ENCODE measurements around the gene SMYD5. TPM values are rescaled to one million over a fixed set of nuclear protein-coding genes. Genes with fewer than 3 reads are reported as not detected.

Gene SMYD5
- total and polyA plus RNA-seq, 2 donors (not counting 3 experiments of a cell fraction or from before 2014, with no cell fraction given), result 16.2 to 31.7 TPM

- Histone ChIP-seq H3K27ac (ENCODE audit: insufficient read depth, low read depth, low read length) (no peak overlapping the region), H3K9ac (replicated peaks; ENCODE audit: extremely low read depth, insufficient read depth, low read length) (no peak overlapping the region), H3K36me3 (ENCODE audit: control insufficient read depth in 2 of 2, extremely low read depth in 1 of 2, insufficient read depth in 2 of 2, low read length in 2 of 2) (no peaks in the 10 kb centered on the region), H2AFZ (ENCODE audit: low read depth, low read length) (no peak overlapping the region), H3K9me3 (replicated peaks; ENCODE audit: control insufficient read depth, insufficient read depth, low read length) (no peaks in the 10 kb centered on the region), H3K4me1 (ENCODE audit: control insufficient read depth, extremely low read depth, insufficient read depth, low read length) (no peaks in the 10 kb centered on the region), H3K79me2 (ENCODE audit: control insufficient read depth, insufficient read depth, low read length) (no peaks in the 10 kb centered on the region), H3K27me3 (ENCODE audit: control insufficient read depth in 2 of 2, insufficient read depth in 2 of 2, low read length in 2 of 2) (peaks cover 25 to 35% of the 10 kb centered on the region in 2 experiments), H3K4me3 (replicated peaks in 1 of 3; ENCODE audit: insufficient read depth in 1 of 3, low read depth in 1 of 3, low read length in 3 of 3) (no peak overlapping the region), H4K20me1 (replicated peaks; ENCODE audit: control insufficient read depth, extremely low read depth, insufficient read depth, low read length) (no peaks in the 10 kb centered on the region), H3K4me2 (ENCODE audit: insufficient read depth, low read length) (no peak overlapping the region), H3K9me1 (replicated peaks; ENCODE audit: control insufficient read depth, extremely low read depth, insufficient read depth, low read length) (no peaks in the 10 kb centered on the region)
- dilution Hi-C loops (cut with MboI; ENCODE audit: extremely low pct_ligation_motif_present, low sequenced_read_pairs) (no loop called here), intact Hi-C loops (cut with micrococcal nuclease) (no loop called here)
- FAIRE-seq (no peak), DNase-seq (ENCODE audit: low read depth, low spot score) (no peak)
- no peak for TF ChIP-seq POLR2A (IDR thresholded peaks at IDR 0.05; ENCODE audit: low read depth, low read length)
- no peak for TF ChIP-seq EZH2 (IDR thresholded peaks at IDR 0.05; ENCODE audit: borderline replicate concordance, low read depth, low read length, severe bottlenecking)
- no peak for TF ChIP-seq JUN (IDR thresholded peaks at IDR 0.05; ENCODE audit: borderline replicate concordance, insufficient read depth, insufficient read length, low read depth)
- TF ChIP-seq MAX (IDR thresholded peaks at IDR 0.05; ENCODE audit: insufficient read depth, insufficient read length), result no peak
- no peak for TF ChIP-seq POLR2AphosphoS5 (IDR thresholded peaks at IDR 0.05; ENCODE audit: insufficient read depth, low read depth, low read length)
- no peak for TF ChIP-seq GATA2 (IDR thresholded peaks at IDR 0.05; ENCODE audit: insufficient read depth, insufficient read length, low read depth, low read length)
- TF ChIP-seq MYC (IDR thresholded peaks at IDR 0.05; ENCODE audit: low read depth, low read length), result no peak
- no peak for TF ChIP-seq CTCF (IDR thresholded peaks at IDR 0.05; ENCODE audit: extremely low read depth in 1 of 2, insufficient read depth in 1 of 2, low read depth in 1 of 2, low read length in 2 of 2)
- no peak for TF ChIP-seq FOS (IDR thresholded peaks at IDR 0.05; ENCODE audit: borderline replicate concordance, insufficient read depth, low read length)
- ChIA-PET POLR2A (no interaction called here), CTCF (interaction anchor here (0.7 to 2.0 kb wide), 4 partner anchors 10 to 294 kb away, joined by 3 to 11 read pairs (median 4); no protein-coding TSS in a partner anchor)
- BruUV-seq (replicated peaks), result no TSS peak
Measured at GRCh38 chr2:73187549-73187948, 26.5 kb upstream of the SMYD5 start.
